Measurements from ENCODE around the gene AFF1. TPM values are rescaled to one million over a fixed set of nuclear protein-coding genes. Genes with fewer than 3 reads are reported as not detected.

The AFF1 gene
- total RNA-seq, 2 experiments from 2014 or later, result 50.3 to 51.2 TPM

GRCh38 chr4:87150498-87151261 lies 215.9 kb downstream of the AFF1 start:
- no peak overlapping the region for H3K27ac Mint-ChIP-seq
- no peak overlapping the region for H3K4me3 ChIP-seq (ENCODE audit: low read length)
- no peaks in the 10 kb centered on the region for H3K36me3 ChIP-seq (ENCODE audit: insufficient read depth, low read length)
- H3K4me1 ChIP-seq (ENCODE audit: insufficient read depth, low read length), result no peaks in the 10 kb centered on the region
- no peaks in the 10 kb centered on the region for H3K9me3 Mint-ChIP-seq
- DNase-seq, result peak in 10 of 14 experiments; percentile 14 to 79 (median 42)
- intact Hi-C loops (cut with DNase I, micrococcal nuclease), result loop anchor here (1.0 to 10.0 kb wide), 5 partner anchors 85 to 1064 kb away; no protein-coding TSS in a partner anchor
- no peaks in the 10 kb centered on the region for H3K27me3 Mint-ChIP-seq
- H3K4me1 Mint-ChIP-seq (ENCODE audit: low read depth), result no peaks in the 10 kb centered on the region
- H3K36me3 Mint-ChIP-seq (ENCODE audit: low read depth), result no peaks in the 10 kb centered on the region
- H3K9me3 ChIP-seq (ENCODE audit: control insufficient read depth in 1 of 2, insufficient read depth in 1 of 2, low read length in 2 of 2), result no peaks in the 10 kb centered on the region
- ChIA-PET POLR2A (interaction anchor here (1.5 kb wide), 1 partner anchor 70 kb away, joined by 14 read pairs; the partner anchor contains the start of gene KLHL8), CTCF (interaction anchor here (0.7 to 2.6 kb wide), 16 partner anchors 10 to 315 kb away, joined by 3 to 27 read pairs (median 4); no protein-coding TSS in a partner anchor)
- peak; percentile 97 for TF ChIP-seq CTCF (IDR thresholded peaks at IDR 0.05)
- H3K27ac ChIP-seq (ENCODE audit: low read depth in 1 of 2, low read length in 2 of 2), result no peak overlapping the region
- no peak overlapping the region for H3K4me3 Mint-ChIP-seq
- peak; percentile 84 for ATAC-seq (ENCODE audit: poor library complexity)
- H3K27me3 ChIP-seq (ENCODE audit: control insufficient read depth in 1 of 2, insufficient read depth in 2 of 2, low read length in 2 of 2), result no peaks in the 10 kb centered on the region

DNA sequence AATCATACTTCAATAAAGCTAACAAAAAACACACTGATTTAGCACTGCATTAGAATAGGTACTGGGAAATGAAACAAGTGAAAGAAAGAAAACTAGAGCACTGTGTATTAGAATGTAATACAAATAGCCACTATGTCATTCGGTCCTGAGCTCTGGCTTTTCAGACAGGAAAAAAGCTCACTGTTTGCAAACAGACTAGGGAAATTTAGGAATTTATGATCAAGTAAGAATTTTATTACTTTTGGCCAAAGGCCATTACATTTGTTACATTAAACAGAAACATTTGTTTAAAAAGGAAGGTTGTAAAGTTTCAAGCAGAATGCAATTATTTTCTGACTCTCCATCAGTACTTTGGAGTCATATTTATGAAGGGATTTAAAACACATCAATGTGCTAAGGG lies 216.9 kb downstream of the AFF1 start:
- intact Hi-C loops (cut with DNase I, micrococcal nuclease), result loop anchor here (2.0 to 10.0 kb wide), 3 partner anchors 203 to 1063 kb away; no protein-coding TSS in a partner anchor
- DNase-seq (no peak), ATAC-seq (ENCODE audit: poor library complexity) (no peak)
- H3K4me3 Mint-ChIP-seq, result no peak overlapping the region
- H3K36me3 Mint-ChIP-seq (ENCODE audit: low read depth), result no peaks in the 10 kb centered on the region
- no peaks in the 10 kb centered on the region for H3K4me1 ChIP-seq (ENCODE audit: insufficient read depth, low read length)
- H3K27ac ChIP-seq (ENCODE audit: low read depth in 1 of 2, low read length in 2 of 2), result no peak overlapping the region
- no peaks in the 10 kb centered on the region for H3K9me3 Mint-ChIP-seq
- no peak for TF ChIP-seq CTCF (IDR thresholded peaks at IDR 0.05)
- H3K4me3 ChIP-seq (ENCODE audit: low read length), result no peak overlapping the region
- no peaks in the 10 kb centered on the region for H3K27me3 ChIP-seq (ENCODE audit: control insufficient read depth in 1 of 2, insufficient read depth in 2 of 2, low read length in 2 of 2)
- POLR2A ChIA-PET, result no interaction called here
- CTCF ChIA-PET, result interaction anchor here (1.0 to 2.6 kb wide), 4 partner anchors 11 to 121 kb away, joined by 3 to 27 read pairs (median 3); no protein-coding TSS in a partner anchor
- no peak overlapping the region for H3K27ac Mint-ChIP-seq
- H3K4me1 Mint-ChIP-seq (ENCODE audit: low read depth), result no peaks in the 10 kb centered on the region
- H3K27me3 Mint-ChIP-seq, result no peaks in the 10 kb centered on the region
- H3K9me3 ChIP-seq (ENCODE audit: control insufficient read depth in 1 of 2, insufficient read depth in 1 of 2, low read length in 2 of 2), result no peaks in the 10 kb centered on the region
- no peaks in the 10 kb centered on the region for H3K36me3 ChIP-seq (ENCODE audit: insufficient read depth, low read length)

DNA sequence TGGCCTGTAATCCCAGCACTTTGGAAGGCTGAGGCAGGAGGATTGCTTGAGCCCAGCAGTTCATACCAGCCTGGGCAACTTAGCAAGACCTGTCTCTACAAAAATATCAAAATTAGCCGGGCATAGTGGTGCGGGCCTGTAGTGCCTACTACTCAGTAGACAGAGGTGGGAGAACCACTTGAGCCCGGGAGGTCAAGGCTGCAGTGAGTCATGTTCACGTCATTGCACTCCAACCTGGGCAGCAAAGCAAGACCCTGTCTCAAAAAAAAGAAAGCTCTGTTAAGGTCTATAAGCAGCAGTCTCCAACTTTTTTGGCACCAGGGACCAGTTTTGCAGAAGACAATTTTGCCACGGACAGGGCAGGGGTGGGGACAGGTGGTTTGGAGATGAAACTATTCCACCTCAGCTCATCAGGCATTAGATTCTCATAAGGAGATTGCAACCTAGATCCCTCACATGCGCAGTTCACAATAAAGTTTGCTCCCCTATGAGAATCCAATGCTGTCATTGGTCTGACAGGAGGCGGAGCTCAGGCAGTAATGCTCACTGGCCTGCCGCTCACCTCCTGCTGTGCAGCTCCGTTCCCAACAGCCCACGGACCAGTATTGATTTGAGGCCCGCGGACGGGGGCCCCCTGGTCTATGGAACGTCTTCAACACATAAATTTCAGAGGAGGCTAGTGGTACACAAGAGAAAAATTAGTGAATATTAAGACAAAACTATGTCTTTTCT lies 217.7 kb downstream of the AFF1 start:
- ATAC-seq (ENCODE audit: poor library complexity), result no peak
- intact Hi-C loops (cut with DNase I, micrococcal nuclease), result loop anchor here (2.0 to 10.0 kb wide), 3 partner anchors 202 to 1062 kb away; no protein-coding TSS in a partner anchor
- Mint-ChIP-seq H3K27me3 (no peaks in the 10 kb centered on the region), H3K36me3 (ENCODE audit: low read depth) (no peaks in the 10 kb centered on the region), H3K27ac (no peak overlapping the region), H3K9me3 (no peaks in the 10 kb centered on the region), H3K4me3 (no peak overlapping the region), H3K4me1 (ENCODE audit: low read depth) (no peaks in the 10 kb centered on the region)
- no peak for TF ChIP-seq CTCF (IDR thresholded peaks at IDR 0.05)
- POLR2A ChIA-PET, result no interaction called here
- H3K4me1 ChIP-seq (ENCODE audit: insufficient read depth, low read length), result no peaks in the 10 kb centered on the region
- no peaks in the 10 kb centered on the region for H3K36me3 ChIP-seq (ENCODE audit: insufficient read depth, low read length)
- CTCF ChIA-PET, result no interaction called here
- H3K4me3 ChIP-seq (ENCODE audit: low read length), result no peak overlapping the region
- H3K27me3 ChIP-seq (ENCODE audit: control insufficient read depth in 1 of 2, insufficient read depth in 2 of 2, low read length in 2 of 2), result no peaks in the 10 kb centered on the region
- no peak for DNase-seq
- no peaks in the 10 kb centered on the region for H3K9me3 ChIP-seq (ENCODE audit: control insufficient read depth in 1 of 2, insufficient read depth in 1 of 2, low read length in 2 of 2)
- H3K27ac ChIP-seq (ENCODE audit: low read depth in 1 of 2, low read length in 2 of 2), result no peak overlapping the region

Data from CD4-positive, alpha-beta T cell (primary cell).